AG04450 (cell line): ENCODE data around the gene ACE. TPM values are rescaled to one million over a fixed set of nuclear protein-coding genes. Genes with fewer than 3 reads are reported as not detected.

Experiments used
- CTCF ChIA-PET: fragments of 300-600, 350-600 bp; formaldehyde crosslinking; extraction: SDS; loops from one replicate; lab custom pipeline; 2022; ENCODE audit warnings: antibody characterized with exemption, inconsistent platforms; lab: Charles Lee
- POLR2A ChIA-PET: fragments of 350-600 bp; formaldehyde crosslinking; extraction: SDS; loops from one replicate; lab custom pipeline; 2021; ENCODE audit warnings: antibody characterized with exemption, inconsistent platforms; lab: Yijun Ruan, JAX
- DNase-seq: peaks from one replicate; pipeline ENCODE4 v3.0.0-alpha.2; 2011; ENCODE audit warnings: low read depth, low spot score
- H3K27ac ChIP-seq: one replicate; pipeline ENCODE4 v1.5.1; 2012; ENCODE audit warnings: low read depth, low read length, control low read depth
- H3K27me3 ChIP-seq: one replicate; pipeline ENCODE4 v1.6.0; 2012; ENCODE audit warnings: low read length; ENCODE audit not compliant: control insufficient read depth, insufficient read depth
- H3K4me3 ChIP-seq: 2 replicates; pipeline ENCODE4 v1.5.1; 2011; ENCODE audit warnings: mild to moderate bottlenecking, low read depth, low read length, control low read depth
- H3K9me3 ChIP-seq: 2 replicates; pipeline ENCODE4 v1.5.1; 2012; ENCODE audit warnings: low read length; ENCODE audit not compliant: control insufficient read depth, insufficient read depth
- polyA plus RNA-seq: library from polyadenylated mRNA; depleted of rRNA; stranded (reverse); fragments of >200 nt; gene quantifications from 2 replicates; pipeline ENCODE4 v1.2.3, GENCODE V29; 2011
- TF ChIP-seq, protein P1 (sequence below): IDR thresholded peaks from 2 replicates; pipeline ENCODE4 v1.5.1; 2011; ENCODE audit warnings: low read depth, low read length, control low read depth, inconsistent platforms

Gene ACE
- polyA plus RNA-seq, 1 experiment = 0.99 TPM

DNA sequence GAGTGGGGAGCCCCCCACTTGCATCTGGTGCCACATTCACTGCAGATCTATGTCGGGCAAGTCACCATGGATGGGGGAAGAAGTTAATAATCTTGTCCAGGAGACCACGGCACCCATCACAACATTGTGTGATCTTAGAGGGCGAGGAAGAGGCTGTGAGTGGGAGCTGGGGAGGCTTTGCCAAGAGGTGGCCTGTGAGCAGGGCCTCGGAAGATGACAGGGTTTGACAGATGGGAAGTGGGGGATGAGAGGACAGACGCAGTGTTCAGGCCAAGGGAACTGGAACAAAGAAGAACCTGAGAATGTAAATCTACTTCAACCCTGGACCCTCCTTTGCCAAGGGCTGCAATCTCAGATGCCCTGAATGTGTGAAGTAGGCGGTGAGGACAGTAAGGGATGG, 12.4 kb downstream of the ACE start:
- Histone ChIP-seq H3K9me3 (no peaks in the 10 kb centered on the region; the same call in 1 of the 2 replicates), H3K4me3 (no peak overlapping the region), H3K27ac (no peak overlapping the region), H3K27me3 (peaks cover 8% of the 10 kb centered on the region)
- CTCF ChIA-PET = no interaction called here
- TF ChIP-seq, protein P1, sequence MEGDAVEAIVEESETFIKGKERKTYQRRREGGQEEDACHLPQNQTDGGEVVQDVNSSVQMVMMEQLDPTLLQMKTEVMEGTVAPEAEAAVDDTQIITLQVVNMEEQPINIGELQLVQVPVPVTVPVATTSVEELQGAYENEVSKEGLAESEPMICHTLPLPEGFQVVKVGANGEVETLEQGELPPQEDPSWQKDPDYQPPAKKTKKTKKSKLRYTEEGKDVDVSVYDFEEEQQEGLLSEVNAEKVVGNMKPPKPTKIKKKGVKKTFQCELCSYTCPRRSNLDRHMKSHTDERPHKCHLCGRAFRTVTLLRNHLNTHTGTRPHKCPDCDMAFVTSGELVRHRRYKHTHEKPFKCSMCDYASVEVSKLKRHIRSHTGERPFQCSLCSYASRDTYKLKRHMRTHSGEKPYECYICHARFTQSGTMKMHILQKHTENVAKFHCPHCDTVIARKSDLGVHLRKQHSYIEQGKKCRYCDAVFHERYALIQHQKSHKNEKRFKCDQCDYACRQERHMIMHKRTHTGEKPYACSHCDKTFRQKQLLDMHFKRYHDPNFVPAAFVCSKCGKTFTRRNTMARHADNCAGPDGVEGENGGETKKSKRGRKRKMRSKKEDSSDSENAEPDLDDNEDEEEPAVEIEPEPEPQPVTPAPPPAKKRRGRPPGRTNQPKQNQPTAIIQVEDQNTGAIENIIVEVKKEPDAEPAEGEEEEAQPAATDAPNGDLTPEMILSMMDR = no peak
- POLR2A ChIA-PET = no interaction called here
- DNase-seq = no peak

DNA sequence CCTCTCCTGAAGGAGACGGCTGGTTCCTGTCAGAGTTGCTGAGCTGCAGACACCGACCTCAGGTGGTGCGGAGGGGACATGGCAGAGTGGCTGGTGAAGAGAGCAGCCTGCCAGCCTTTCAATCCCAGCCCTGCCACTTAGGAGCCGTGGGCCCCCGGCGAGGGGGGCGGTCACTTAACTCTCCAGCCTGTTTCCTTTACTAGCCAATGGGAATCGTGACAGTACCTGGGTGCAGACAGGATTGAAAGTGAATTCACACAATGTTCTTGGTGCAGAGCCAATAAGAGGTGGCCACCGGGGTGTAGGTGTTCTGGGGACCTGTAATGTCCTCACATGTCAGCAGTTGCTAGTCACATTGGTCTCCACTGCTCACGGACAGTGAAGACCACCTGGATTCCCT, 13.5 kb downstream of the ACE start:
- Histone ChIP-seq H3K27me3 (peaks cover 8% of the 10 kb centered on the region), H3K27ac (no peak overlapping the region), H3K4me3 (no peak overlapping the region), H3K9me3 (no peaks in the 10 kb centered on the region; the same call in 1 of the 2 replicates)
- POLR2A ChIA-PET = no interaction called here
- TF ChIP-seq, protein P1 = no peak
- DNase-seq = no peak
- CTCF ChIA-PET = no interaction called here

DNA sequence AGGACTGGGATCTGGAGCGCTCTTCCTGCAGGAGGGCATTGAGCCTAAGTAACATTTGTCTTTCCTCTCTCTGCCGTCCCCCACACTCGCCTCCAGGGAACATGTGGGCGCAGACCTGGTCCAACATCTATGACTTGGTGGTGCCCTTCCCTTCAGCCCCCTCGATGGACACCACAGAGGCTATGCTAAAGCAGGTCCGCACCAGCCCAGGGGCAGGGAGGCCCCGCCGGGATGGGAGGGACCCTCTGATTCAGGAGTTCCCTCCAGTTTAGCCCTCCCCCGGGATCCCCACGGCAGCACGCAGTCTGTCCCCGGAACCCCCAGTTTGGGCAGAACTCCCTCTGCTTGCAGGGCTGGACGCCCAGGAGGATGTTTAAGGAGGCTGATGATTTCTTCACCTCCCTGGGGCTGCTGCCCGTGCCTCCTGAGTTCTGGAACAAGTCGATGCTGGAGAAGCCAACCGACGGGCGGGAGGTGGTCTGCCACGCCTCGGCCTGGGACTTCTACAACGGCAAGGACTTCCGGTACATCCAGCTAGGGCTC, 14.1 kb downstream of the ACE start:
- CTCF ChIA-PET = interaction anchor here (0.9 kb wide), 1 partner anchor 13 kb away, joined by 3 read pairs; no protein-coding TSS in a partner anchor
- no peaks in the 10 kb centered on the region; the same call in 1 of the 2 replicates for H3K9me3 ChIP-seq
- no peak for DNase-seq
- H3K27me3 ChIP-seq = peaks cover 8% of the 10 kb centered on the region
- TF ChIP-seq, protein P1 = no peak
- no peak overlapping the region for H3K4me3 ChIP-seq
- H3K27ac ChIP-seq = no peak overlapping the region
- POLR2A ChIA-PET = no interaction called here

DNA sequence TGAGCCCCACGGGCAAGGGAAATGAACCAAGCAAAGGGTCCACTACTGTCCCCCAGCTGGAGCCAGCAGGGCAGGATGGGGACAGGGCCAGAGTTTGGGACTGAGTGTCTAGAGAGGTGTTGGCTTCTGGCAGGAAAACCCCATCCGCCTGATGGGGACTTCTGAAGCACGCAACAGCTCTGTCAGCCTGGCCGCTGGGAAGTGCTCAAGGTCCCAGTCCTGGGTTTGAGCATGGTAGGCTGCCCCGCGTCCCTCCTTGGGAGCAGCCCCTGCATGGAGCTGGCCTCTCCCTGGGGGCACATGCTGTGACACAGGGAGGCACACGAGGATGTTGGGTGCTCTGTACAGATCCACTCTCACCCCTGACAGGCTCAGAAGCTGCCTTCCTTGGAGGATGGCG, 14.6 kb downstream of the ACE start:
- POLR2A ChIA-PET = no interaction called here
- Histone ChIP-seq H3K27me3 (peaks cover 8% of the 10 kb centered on the region), H3K27ac (no peak overlapping the region), H3K9me3 (no peaks in the 10 kb centered on the region; the same call in 1 of the 2 replicates), H3K4me3 (no peak overlapping the region)
- no peak for DNase-seq
- TF ChIP-seq, protein P1 = no peak
- CTCF ChIA-PET = interaction anchor here (0.9 kb wide), 1 partner anchor 13 kb away, joined by 3 read pairs; no protein-coding TSS in a partner anchor

DNA sequence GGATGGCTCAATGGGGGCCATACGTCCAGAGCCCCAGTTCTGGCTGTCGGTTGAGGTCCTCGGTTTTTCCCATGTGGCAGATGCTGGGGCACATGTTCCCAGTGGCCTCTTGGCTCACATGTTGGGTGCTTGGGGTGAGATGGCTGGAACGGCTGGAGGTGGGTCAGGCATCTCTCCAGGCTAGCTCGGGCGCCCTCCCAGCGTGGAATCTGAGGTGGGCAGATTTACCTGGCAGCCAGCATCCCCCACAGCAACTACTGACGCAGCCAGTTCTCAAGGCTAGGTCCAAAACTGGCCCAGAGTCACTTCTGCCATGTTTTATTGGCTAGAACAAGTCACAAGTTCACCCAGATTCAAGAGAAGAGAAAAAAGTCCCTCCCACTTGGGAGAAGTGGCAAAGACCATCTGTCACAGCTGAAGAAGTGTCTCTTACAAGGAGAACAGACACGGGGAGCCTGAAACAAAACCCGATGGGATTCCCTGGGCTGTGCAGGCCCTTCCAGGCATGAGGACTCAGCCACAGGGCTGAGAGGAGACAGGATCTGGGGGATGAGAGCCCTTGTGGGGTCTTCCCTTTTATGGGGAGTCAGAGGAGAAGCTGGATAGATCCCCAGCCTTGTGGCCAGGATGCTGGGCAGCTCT, 15.2 kb downstream of the ACE start:
- no peak overlapping the region for H3K27ac ChIP-seq
- H3K4me3 ChIP-seq = no peak overlapping the region
- POLR2A ChIA-PET = no interaction called here
- no peaks in the 10 kb centered on the region; the same call in 1 of the 2 replicates for H3K9me3 ChIP-seq
- TF ChIP-seq, protein P1 = no peak
- CTCF ChIA-PET = interaction anchor here (0.9 kb wide), 1 partner anchor 14 kb away, joined by 3 read pairs; no protein-coding TSS in a partner anchor
- H3K27me3 ChIP-seq = peaks cover 4% of the 10 kb centered on the region
- no peak for DNase-seq
